WERI-Rb-1 (cell line): ENCODE measurements around the gene PSMD1.

Experiments
- DNase-seq: peaks from one replicate; pipeline ENCODE4 v3.0.0-alpha.2; 2020
- H3K27ac ChIP-seq: fragments of 250-450 bp; sonication (Bioruptor Pico); 2 replicates; pipeline ENCODE4 v1.5.1; 2020; ENCODE audit warnings: mild to moderate bottlenecking, moderate library complexity
- H3K27me3 ChIP-seq: fragments of 250-450 bp; sonication (Bioruptor Pico); 2 replicates; pipeline ENCODE4 v1.5.1; 2021; ENCODE audit warnings: mild to moderate bottlenecking, low read depth, moderate library complexity; ENCODE audit not compliant: insufficient read depth, severe bottlenecking
- H3K36me3 ChIP-seq: fragments of 250-450 bp; sonication (Bioruptor Pico); 2 replicates; pipeline ENCODE4 v1.5.1; 2020; ENCODE audit warnings: mild to moderate bottlenecking, moderate library complexity
- H3K4me3 ChIP-seq: 2 replicates; pipeline ENCODE4 v1.5.1; 2011; ENCODE audit warnings: low read depth, mild to moderate bottlenecking, control low read depth, low read length
- H3K9me3 ChIP-seq: fragments of 250-450 bp; sonication (Bioruptor Pico); 2 replicates; pipeline ENCODE4 v1.5.1; 2021; ENCODE audit warnings: mild to moderate bottlenecking, moderate library complexity; ENCODE audit not compliant: severe bottlenecking
- CTCF ChIP-seq: IDR thresholded peaks from 2 replicates; pipeline ENCODE4 v1.5.1; 2011; ENCODE audit warnings: low read depth, mild to moderate bottlenecking, control low read depth, inconsistent platforms, low read length

PSMD1 gene

GRCh38 chr2:231032575-231033140 lies 24.0 kb upstream of the PSMD1 start:
- Histone ChIP-seq H3K27ac (no peak overlapping the region), H3K27me3 (no peaks in the 10 kb centered on the region), H3K4me3 (no peak overlapping the region), H3K36me3 (no peaks in the 10 kb centered on the region), H3K9me3 (no peaks in the 10 kb centered on the region)
- DNase-seq: no peak
- TF ChIP-seq CTCF: no peak

- H3K9me3 ChIP-seq: no peaks in the 10 kb centered on the region
- H3K27me3 ChIP-seq: no peaks in the 10 kb centered on the region
- no peaks in the 10 kb centered on the region for H3K36me3 ChIP-seq
- no peak for DNase-seq
- TF ChIP-seq CTCF: no peak
- H3K27ac ChIP-seq: no peak overlapping the region
- H3K4me3 ChIP-seq: no peak overlapping the region
Measured at GRCh38 chr2:231033147-231034132, 23.2 kb upstream of the PSMD1 start.

GRCh38 chr2:231034291-231034882 lies 22.3 kb upstream of the PSMD1 start:
- TF ChIP-seq CTCF: no peak
- no peak overlapping the region for H3K4me3 ChIP-seq
- no peaks in the 10 kb centered on the region for H3K27me3 ChIP-seq
- no peaks in the 10 kb centered on the region for H3K9me3 ChIP-seq
- no peak for DNase-seq
- no peaks in the 10 kb centered on the region for H3K36me3 ChIP-seq
- no peak overlapping the region for H3K27ac ChIP-seq

GRCh38 chr2:231036131-231036530 lies 20.5 kb upstream of the PSMD1 start:
- Histone ChIP-seq H3K9me3 (no peaks in the 10 kb centered on the region), H3K36me3 (no peaks in the 10 kb centered on the region), H3K27me3 (no peaks in the 10 kb centered on the region), H3K27ac (no peak overlapping the region), H3K4me3 (no peak overlapping the region)
- TF ChIP-seq CTCF: no peak
- DNase-seq: no peak

- no peak for TF ChIP-seq CTCF
- Histone ChIP-seq H3K9me3 (no peaks in the 10 kb centered on the region), H3K27me3 (no peaks in the 10 kb centered on the region), H3K27ac (no peak overlapping the region), H3K36me3 (no peaks in the 10 kb centered on the region), H3K4me3 (no peak overlapping the region)
- no peak for DNase-seq
Measured at GRCh38 chr2:231036578-231037106, 20.0 kb upstream of the PSMD1 start.
